ENCODE data around the gene TMEM120A. TPM values are rescaled to one million over a fixed set of nuclear protein-coding genes. Genes with fewer than 3 reads are reported as not detected.

Gene TMEM120A
- total RNA-seq, 1 experiment from 2014 or later = 28.7 TPM

- DNase-seq (ENCODE audit: low spot score) = no peak
Measured at GRCh38 chr7:75957021-75957736, 37.2 kb downstream of the TMEM120A start.

GRCh38 chr7:75955331-75955955, 39.0 kb downstream of the TMEM120A start:
- no peak for DNase-seq (ENCODE audit: low spot score)

GRCh38 chr7:75953931-75954330, 40.5 kb downstream of the TMEM120A start:
- no peak for DNase-seq (ENCODE audit: low spot score)

DNA sequence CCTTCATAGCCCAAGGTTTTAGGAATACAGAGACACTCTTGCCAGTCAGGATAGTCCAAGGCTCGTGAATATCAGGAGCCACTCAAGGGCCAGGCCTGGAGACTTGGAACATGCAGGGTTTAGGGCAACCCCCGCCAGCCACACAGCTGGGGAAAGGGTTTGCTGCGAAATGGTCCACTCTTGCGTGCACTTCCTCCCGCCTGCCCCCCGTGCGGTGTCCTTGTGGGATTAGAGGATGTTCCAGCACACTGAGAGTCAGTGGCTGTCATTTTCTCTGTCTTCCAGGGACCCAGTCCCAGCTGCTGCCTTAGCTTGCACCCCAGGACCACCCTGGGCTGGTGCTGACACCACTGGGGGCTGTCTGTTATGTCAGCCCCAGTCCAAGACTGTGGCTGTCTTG, 41.0 kb downstream of the TMEM120A start:
- no peak for DNase-seq (ENCODE audit: low spot score)

GRCh38 chr7:75951506-75951905, 42.9 kb downstream of the TMEM120A start:
- DNase-seq (ENCODE audit: low spot score) = peak; percentile 57

- no peak for DNase-seq (ENCODE audit: low spot score)
Measured at GRCh38 chr7:75950111-75950681, 44.2 kb downstream of the TMEM120A start.

GRCh38 chr7:75948179-75948578, 46.2 kb downstream of the TMEM120A start:
- no peak for DNase-seq (ENCODE audit: low spot score)

- no peak for DNase-seq (ENCODE audit: low spot score)
Measured at GRCh38 chr7:75946207-75946855, 48.1 kb downstream of the TMEM120A start.

- DNase-seq (ENCODE audit: low spot score) = no peak
Measured at GRCh38 chr7:75945297-75946168, 48.9 kb downstream of the TMEM120A start.

DNA sequence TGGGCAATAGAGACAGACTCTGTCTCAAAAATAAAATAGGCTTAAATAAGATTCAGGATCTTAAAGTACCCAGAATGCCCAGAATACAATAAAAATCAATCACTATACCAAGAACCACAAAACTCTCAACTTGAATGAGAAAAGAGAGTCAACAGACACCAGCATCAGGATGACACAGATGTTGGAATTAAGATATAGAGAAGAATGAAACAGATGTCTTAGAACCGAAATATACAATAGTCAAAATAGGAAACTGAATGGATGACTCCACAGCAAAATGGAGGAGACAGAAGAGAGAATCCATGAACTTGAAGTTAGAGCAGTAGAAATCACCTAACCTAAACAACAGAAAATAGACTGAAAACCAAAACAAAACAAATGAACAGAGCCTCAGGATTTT, 49.9 kb downstream of the TMEM120A start:
- DNase-seq (ENCODE audit: low spot score) = no peak

- DNase-seq (ENCODE audit: low spot score) = no peak
Measured at GRCh38 chr7:75943864-75944263, 50.5 kb downstream of the TMEM120A start.

GRCh38 chr7:75938921-75939320, 55.5 kb downstream of the TMEM120A start:
- DNase-seq (ENCODE audit: low spot score) = no peak

GRCh38 chr7:75937958-75938786, 56.2 kb downstream of the TMEM120A start:
- DNase-seq (ENCODE audit: low spot score) = peak; percentile 97

Other genes with a start within 250 kb of the TMEM120A start
- gene CCL26, start 222.4 kb downstream of the TMEM120A start, total RNA-seq (2014; rRNA removed; shearing (Covaris generic)) = 18.3 and 20.7 TPM in 2 replicates
- gene CCL24, start 180.8 kb downstream of the TMEM120A start, total RNA-seq (2014; rRNA removed; shearing (Covaris generic)) = not detected in 2 replicates
- gene RHBDD2, start 115.6 kb downstream of the TMEM120A start, total RNA-seq (2014; rRNA removed; shearing (Covaris generic)) = 67.3 and 96.3 TPM in 2 replicates
- 118 and 121 TPM in 2 replicates for gene POR, start 79.4 kb downstream of the TMEM120A start, total RNA-seq (2014; rRNA removed; shearing (Covaris generic))
- 137 and 156 TPM in 2 replicates for gene STYXL1, start 53.4 kb upstream of the TMEM120A start, total RNA-seq (2014; rRNA removed; shearing (Covaris generic))
- 119 and 156 TPM in 2 replicates for gene MDH2, start 53.5 kb upstream of the TMEM120A start, total RNA-seq (2014; rRNA removed; shearing (Covaris generic))
- gene SRRM3, start 207.3 kb upstream of the TMEM120A start, total RNA-seq (2014; rRNA removed; shearing (Covaris generic)) = 3.8 and 4.8 TPM in 2 replicates